Jurkat, Clone E6-1 (cell line): ENCODE results near the gene ETV6.

Source experiments
- DNase-seq: peaks from one replicate; pipeline ENCODE4 v3.0.0-alpha.2; 2011; ENCODE audit warnings: low read depth, low spot score
- H3K4me3 ChIP-seq: 2 replicates; pipeline ENCODE4 v1.5.1; 2011; ENCODE audit warnings: mild to moderate bottlenecking, low read length, control low read depth, moderate library complexity

ETV6 gene

DNA sequence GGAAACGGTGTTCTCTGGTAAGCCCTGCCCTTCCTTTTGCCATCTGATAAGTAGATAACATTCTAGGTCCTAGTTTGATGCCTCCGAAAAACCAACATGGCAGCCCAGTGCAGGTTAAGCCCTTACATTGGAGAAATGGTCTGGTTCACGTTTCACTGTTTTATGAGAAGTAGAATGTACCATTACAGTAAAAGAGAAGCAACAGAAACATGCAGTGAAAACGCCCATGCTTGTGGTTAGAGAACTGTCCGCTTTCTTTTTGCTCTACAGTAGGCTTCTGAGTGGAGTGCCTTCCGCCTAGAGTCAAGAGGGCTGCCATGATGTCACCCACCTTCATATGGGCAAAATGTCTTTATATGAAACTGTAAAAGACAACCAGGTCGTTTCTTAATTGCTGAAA, 230.9 kb downstream of the ETV6 start:
- DNase-seq: no peak
- no peak overlapping the region for H3K4me3 ChIP-seq

DNA sequence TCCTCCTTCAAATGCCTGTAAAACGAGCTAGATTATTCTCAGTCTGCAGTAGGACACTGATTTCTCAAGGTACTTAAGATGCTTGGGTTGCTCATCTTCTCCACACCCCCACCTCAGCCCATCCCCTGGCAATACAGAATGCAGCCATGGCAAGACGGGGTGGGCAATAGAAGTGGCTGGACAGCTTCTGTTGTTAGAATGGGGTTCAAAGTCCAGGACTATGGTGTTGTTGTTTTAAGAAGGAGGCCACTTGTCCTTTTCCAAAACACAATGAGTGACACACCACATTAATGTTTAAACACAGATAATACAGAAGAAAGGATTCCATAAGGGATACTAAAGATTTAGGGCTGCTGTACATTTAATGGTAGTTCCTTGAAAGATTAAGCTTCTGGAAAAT, 232.4 kb downstream of the ETV6 start:
- H3K4me3 ChIP-seq: no peak overlapping the region
- DNase-seq: no peak

DNA sequence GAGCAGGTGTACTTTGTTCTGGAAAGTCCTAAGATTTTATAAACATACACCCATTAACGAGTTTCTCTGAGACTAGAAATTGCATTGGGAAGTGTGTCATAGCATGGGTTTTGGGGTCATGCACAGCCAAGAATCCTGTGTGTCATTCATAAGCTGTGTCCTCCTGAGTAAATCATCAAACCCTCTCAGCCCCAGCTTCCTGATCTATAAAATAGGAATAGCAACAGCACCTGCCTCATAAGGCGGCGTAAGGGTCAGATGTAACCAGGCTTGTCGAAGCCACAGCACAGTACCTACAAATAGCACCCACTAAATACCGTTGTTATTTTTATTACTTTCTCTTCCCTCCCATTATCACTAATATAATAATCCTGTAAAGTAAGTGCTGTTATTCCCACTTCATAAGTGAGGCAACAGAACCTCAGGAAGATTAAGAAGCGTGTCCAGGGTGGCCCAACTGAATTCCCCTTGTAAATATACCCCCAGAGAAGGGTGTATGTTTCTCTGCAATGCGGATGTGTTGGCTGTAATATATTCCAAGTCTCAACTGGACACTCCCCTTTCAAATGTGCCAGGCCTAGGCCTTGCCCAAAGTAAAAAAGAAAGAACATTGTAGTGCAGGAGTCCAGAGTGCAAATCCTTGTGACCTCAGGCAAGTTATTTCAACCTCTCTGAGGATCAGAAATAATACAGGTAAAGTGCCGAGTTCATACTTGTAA, 233.0 kb downstream of the ETV6 start:
- DNase-seq: no peak
- no peak overlapping the region for H3K4me3 ChIP-seq

DNA sequence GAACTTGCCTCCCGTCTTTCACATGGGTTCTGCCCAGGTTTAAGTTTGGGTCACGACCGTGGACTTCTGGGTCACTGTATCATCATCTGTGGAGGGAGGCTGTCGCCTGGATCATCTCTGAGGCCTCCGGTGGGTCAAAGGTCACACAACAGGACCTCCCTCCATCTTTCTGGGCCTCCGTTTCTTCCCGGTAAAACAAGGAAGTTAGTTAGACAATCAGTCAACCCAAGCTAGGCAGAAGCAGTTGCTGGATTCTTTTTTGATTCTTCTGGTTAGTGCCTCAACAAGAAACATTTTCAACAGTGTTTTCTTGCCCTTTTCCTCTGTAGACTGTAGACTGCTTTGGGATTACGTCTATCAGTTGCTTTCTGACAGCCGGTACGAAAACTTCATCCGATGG, 234.6 kb downstream of the ETV6 start:
- DNase-seq: no peak
- no peak overlapping the region for H3K4me3 ChIP-seq

DNA sequence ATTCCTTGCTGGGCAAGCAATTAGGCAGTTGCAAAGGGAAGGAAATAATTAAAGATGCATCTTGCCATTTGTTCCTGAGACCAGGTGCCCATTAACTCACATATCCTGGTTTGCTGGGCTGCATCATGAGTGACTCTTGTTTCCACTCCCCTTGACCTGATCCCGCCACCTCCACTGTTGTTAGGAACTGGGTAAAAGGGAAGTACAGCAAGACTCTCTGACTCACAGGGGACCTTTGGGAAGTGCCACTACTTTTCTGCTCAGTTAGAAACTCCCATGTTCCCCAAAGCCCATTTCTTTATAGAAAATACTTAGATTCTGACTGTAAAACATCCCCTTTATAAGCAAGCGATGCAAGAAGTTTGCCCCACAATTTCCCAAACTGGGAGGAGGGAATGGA, 235.2 kb downstream of the ETV6 start:
- DNase-seq: no peak

DNA sequence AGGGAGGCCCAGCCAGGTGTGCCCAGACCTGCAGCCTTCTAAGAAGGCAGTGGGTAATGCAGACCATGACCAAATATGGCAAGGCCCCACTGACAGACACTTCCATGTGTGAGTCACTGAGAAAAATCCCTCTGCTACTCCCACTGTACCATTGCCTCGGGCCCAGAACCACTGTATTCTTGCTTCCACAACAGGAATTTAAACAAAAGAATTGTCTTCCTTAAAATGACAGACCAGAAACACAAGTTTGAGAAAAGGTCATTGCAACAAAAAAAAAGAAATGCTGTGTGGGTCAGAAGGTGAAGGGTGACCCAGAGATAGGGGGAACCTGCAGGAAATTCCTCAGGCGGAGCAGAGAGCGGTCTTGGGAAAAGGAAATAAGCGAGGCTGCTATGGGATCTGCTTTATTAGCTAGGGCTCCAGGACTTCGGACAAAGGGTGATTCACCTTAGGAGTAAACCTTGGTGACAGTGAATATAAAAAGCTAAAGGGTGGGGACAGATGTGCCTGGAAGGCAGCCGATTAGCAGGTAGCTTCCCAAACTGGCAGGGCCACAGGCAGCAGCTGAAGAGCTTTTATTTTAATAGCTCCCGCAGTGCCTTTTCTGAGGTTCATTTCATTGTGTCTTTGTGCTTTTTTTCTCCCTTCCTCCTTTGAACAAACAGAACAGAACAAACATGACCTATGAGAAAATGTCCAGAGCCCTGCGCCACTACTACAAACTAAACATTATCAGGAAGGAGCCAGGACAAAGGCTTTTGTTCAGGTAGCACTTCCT, 236.0 kb downstream of the ETV6 start:
- H3K4me3 ChIP-seq: no peak overlapping the region
- no peak for DNase-seq

More for the DNA sequence above, 235.2 kb downstream of the ETV6 start:
- no peak overlapping the region for H3K4me3 ChIP-seq

DNA sequence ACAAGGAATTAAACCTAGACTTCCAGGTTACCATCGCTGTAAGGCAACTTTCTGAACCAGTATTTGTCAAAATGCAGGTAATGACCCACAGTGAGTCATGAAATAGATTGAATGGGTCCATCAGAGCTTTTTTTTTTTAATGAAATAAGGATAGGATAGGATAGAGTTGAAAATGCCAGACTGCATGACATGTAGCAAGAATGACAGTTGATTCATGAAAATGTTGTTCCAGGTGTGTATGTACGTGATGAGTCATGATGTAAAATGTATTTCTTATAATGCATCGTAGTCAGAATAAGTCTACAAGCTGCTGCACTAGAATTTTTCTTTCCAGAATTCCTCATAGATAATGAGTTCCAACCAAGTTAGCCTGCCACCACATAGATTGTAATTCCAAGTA, 236.9 kb downstream of the ETV6 start:
- no peak overlapping the region for H3K4me3 ChIP-seq
- DNase-seq: no peak

DNA sequence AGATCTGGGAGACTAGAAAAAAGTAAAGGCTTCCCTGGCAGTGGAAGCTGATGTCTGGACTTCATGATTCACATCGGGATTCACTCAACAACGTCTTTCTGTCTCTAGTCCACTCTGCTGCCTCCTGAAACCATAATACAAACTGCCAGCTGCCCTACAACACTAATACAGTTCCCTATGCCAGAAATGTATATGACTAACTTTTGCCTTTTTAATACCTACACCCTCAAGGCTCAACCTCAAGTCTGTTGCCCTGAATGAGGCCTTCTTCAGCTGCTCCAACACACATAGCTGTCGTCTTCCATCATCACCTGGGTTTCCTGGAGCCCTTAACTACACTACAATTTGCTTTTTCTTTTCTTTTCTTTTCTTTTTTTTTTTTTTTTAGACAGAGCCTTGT, 238.6 kb downstream of the ETV6 start:
- DNase-seq: no peak
- H3K4me3 ChIP-seq: no peak overlapping the region

DNA sequence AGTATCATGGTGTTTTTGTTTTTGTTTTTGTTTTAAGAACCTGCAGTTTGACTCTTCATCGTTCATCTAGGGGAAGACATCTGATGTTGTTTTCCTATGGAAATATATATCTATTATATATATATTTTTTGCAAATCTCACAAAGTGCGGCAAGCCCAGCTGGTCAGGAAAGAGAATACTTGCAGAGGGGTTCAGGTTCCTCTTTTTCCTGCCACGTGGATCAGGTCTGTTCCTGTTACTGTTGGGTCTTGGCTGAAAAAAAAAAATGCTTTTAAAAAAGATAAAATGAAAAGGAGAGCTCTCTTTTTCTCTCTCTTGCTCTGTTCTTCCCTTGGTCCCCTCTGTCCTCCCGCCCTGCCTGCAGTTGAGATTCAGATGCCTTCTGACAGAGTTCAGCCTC, 241.9 kb downstream of the ETV6 start:
- H3K4me3 ChIP-seq: no peak overlapping the region
- DNase-seq: no peak

DNA sequence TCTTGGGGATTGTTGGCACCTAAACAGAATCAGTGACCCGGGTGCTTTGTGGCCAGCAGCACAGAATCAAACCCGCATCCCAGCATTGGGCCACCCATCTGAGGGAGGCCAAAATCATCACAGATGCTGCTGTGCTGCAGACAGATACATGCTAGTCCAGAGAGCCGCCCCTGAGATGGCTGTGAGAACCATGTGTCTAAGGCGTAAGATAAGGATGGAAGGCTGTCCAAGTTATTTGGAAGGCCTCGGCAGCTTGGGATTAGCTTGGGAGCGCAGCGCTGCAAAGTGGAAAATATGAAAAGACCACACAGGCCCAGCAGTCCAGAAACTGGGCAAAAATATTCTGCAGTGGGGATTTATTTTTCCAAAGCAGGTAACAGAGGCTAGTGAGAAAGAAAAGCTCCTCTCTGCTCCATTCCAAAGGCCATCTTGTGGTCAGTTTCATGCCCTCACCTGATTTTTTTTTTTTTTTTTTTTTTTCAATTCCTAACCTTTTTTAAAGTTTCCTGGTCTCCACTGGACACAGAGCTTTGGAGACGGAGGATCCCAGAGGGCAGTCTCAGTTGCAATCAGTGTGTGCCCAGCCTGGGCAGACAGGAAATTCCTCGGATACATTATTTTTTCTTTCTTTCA, 242.4 kb downstream of the ETV6 start:
- no peak for DNase-seq
- no peak overlapping the region for H3K4me3 ChIP-seq

DNA sequence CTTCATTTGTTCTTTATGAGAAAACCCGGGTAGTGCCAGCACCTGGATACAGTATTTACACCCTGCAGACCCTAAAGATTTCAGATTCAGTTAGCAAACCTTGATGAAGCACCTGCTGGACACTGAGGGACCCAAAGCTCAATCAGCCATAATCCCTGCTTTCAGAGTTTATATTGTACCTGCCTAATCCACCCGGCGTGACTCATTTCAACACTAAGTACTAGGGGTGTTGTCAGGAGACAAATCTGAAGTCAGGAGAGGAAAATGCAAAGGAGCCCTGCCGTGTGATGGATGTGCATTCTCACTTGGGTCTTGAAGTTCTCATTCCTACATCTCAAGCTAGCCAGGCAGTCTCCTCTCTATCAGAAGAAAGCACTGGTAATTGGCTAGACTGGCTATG, 244.5 kb downstream of the ETV6 start:
- H3K4me3 ChIP-seq: no peak overlapping the region
- no peak for DNase-seq

DNA sequence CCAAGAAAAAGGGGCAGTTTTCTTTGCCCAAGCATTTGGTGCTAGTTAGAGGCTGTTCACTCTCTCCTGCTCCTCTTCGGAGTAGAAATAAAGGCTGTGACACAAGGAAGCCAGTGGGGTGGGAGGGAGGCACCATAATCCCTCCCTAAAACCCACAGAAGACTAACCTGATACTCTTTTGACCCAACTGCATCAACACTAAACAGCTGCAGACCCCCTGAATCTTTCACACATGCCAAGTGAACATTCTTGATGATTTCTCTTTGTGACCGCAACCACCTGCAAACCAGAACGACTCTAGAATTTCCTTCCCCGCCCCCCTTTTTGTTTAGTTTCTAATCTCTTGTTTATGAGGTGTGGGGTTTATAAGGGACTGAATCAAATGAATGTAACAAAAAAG, 245.4 kb downstream of the ETV6 start:
- H3K4me3 ChIP-seq: peak overlapping the region; percentile 38
- peak; percentile 100 for DNase-seq

DNA sequence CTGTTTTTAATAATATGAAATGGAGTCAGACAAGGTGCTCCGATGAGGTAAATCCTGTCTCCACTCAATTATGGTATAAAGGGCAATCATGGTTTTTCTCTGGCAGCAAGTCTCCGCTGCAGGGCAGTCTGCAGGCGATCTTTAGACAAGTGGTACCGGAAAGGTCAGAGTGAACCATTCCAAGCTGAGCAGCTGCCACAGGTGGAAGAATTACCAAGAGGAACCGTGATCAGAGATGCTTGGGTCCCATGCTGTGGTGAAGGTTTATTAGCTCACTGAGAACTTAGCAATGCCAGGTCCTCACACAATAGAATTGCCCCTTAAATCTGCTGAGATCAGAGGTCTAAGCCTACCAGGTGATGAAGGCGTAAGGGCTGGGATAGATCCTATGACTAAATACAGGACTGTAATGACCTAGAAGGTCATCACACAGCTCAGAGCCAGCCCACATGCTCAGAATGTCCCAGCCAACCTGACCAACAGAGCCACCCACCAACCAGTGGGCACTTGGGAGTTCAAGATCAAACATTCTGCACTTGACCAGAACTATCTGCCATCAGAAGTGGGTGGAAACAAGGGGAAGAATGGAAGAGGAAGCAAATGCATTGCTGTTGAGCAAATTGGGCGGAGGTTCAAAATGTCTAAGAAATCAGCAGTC, 246.1 kb downstream of the ETV6 start:
- no peak for DNase-seq
- H3K4me3 ChIP-seq: no peak overlapping the region

DNA sequence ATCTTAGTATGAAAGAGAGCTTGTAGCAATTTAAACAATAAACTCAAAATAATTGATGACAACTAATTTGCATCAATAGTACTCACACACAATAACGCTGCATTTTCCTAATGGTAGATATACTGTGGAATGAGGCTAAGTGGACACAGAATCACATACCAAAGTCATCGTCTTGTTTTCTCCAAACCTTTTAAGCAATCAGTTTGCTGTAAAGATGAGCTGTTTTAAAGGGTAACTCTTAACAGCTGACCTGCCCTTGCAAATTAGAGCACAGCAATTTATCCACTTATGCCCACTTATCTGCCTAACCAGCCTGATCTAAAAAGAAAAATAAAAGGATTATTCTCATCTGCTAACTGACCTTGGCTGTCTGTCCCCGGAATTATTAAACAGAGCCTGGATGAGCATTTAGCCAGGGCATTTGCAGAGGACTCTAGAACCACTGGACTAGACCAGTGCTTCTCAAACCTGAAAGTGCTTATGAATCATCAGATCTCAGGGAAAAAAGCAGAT, 247.0 kb downstream of the ETV6 start:
- no peak overlapping the region for H3K4me3 ChIP-seq
- no peak for DNase-seq

DNA sequence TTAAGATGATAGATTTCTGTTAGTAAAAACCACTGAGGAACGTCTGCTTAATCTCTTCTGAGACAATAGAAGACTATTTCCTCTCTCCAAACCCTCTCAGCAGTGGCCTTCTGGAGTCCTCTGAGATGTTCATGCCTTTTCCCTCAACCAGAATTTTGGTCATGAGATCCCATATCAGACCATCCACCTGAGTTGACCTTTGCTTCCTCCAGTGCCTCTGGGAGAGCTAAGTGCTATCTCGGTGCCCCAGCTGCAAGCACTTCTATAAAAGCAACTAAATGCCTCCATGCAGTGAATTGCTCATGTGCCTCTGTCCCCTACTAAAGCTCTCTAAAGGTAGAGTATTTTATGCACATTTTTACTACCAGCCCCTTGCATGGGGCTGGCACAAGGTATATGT, 248.4 kb downstream of the ETV6 start:
- no peak for DNase-seq

DNA sequence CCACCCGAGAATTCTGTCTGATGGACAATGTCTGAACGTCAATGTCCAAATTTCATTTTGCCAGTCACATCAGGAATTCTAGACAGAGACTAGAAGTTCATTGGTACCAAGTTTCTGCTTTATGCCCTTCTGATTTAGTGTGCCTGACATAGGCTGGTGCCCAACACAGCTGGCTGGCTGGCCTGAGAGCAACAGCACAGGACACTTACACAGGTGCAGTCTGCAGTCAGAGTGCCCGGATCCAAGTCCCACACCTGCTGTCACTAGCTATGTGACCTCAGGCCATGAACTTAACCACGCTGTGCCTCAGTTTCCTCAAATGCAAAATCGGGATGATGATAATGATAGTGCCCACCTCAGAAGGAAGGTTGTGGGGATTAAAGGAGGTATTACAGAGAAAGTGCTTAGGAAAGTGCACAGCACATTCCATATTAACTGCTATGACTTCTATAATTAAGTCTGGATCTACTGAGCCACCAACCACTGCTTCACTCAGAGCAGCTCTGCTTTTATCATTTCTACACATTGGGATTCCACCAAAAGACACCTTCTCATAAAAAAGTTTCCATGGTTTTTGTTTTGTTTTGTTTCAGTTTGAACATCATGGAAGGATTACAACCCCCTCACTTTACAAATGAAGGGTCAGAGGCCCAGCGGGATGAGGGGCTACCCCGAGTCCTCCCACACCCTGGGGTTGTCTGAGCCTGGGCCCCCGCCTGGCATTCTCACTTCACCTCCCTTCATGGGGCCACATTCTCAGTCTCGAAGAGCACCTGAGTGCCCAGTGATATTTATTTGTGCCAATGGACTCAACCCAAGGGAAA, 252.4 kb downstream of the ETV6 start:
- H3K4me3 ChIP-seq: no peak overlapping the region
- DNase-seq: no peak

More for the DNA sequence above, 248.4 kb downstream of the ETV6 start:
- no peak overlapping the region for H3K4me3 ChIP-seq

DNA sequence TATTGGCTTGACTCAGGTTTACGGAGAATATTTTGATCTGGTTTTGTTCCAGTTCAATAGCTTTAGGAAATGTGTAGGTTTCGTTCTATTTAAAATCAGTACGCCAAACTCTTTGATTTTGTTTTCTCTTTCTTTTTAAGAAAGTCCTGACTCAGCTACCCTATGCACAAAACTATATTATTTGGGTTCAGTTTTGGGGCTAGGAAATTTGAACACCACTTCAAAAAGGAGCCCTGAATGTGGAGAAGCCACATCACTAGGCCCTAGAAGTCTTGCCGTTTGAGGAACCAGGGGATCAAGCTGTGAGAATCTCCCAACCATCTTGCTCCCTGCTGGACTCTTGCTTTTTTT, 253.0 kb downstream of the ETV6 start:
- DNase-seq: no peak

DNA sequence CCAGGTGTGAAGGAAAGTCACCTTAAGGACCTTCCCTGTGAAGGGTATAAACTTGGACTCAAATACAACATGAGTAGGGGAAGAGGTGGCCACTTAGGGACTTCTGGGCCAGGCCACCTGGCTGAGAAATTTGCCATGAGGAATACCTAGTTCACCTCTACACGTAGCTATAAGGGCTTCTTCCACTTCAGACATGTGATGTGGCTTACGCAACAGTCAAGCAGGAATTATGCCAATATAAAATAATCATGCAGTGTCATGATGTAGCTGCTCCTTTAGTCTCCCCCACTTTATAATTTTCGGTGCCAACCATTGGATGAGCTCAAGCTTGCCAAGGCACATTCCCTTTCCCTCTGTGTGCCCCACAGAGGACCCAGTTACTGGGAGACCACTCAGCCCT, 254.7 kb downstream of the ETV6 start:
- no peak for DNase-seq
- H3K4me3 ChIP-seq: no peak overlapping the region

More for the DNA sequence above, 253.0 kb downstream of the ETV6 start:
- H3K4me3 ChIP-seq: no peak overlapping the region

DNA sequence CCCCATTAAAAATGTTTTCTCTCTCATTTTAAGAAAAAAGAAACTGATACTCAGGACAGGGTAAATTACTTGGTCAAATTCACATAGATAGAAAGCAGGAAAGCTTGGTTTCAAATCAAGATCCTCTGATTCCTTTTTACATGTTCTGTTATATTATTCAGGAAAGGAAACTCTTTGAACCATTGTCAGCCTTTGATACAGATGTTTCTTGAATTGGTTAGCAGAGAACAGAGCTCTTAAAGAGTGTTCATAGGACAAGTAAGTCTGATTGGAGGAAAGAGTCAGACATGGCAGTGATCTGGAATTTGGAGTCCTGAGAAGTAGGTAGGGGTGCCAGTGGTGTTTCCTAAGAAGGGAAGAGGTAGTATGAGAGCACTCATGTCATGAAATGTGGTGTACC, 256.1 kb downstream of the ETV6 start:
- DNase-seq: no peak
- no peak overlapping the region for H3K4me3 ChIP-seq
